HG02973 (cell line): ENCODE results near the gene SORBS1.
"Not testable (repeated sequence)": the region's sequence is repeated elsewhere in the genome, so short reads cannot be mapped to it uniquely, and the experiment has no call there.

Experiments
- ATAC-seq: cut with Tn5 transposase; IDR thresholded peaks from one replicate; pipeline ENCODE4 v1.9.1; 2021; ENCODE audit warnings: moderate library complexity; ENCODE audit not compliant: unreplicated experiment

SORBS1 gene

DNA sequence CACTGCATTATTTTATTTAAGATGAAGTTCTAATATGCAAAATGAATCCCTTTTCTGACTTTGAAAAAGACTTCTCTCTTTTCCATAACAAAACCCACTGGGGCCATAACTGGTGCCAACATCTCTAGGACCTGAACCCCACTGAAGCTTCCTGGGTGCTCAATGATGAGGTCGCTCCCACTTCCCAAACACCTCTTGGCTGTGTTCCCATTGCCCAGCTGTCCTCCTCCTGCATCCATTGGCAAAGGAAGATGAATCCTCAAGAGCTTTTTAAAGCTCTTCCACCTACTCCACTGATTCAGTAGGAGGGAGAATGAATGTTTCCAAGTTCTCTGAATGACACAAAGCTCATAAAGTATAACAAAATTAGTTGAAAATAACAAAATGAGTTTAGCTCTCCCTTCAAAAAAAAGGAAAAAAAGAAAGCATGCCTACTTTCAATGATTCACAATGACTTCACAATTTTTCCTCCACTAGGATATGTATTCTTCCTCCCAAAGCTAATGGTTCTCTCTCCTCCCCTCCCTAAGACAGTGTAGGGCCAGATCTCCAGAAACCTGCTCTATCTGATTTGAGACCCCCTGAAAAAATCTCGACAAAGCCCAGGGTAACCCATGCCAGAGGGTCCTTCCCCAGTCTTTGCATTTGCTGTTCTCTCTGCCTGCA, 64.8 kb downstream of the SORBS1 start:
- no peak for ATAC-seq

DNA sequence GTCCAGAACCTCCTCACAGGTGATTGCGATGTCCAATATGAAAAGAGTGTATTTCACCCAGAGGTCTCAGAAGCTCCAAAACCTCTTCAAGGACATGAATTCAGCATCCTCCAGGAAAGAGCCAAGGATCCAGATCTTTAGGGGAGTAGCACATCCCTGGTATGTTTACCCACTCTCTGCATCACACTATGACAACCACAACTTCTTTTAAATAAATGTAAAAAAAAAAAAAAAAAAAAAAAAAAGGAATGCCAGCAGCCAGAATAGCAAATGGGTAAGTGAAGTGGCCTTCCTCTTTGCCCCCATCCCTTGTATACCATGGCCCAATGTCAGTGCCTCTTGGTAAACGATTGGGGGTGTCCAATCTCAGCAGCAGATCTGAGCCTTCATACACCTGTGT, 67.3 kb downstream of the SORBS1 start:
- no peak for ATAC-seq

GRCh38 chr10:95487994-95488393, 73.2 kb downstream of the SORBS1 start:
- no peak for ATAC-seq

DNA sequence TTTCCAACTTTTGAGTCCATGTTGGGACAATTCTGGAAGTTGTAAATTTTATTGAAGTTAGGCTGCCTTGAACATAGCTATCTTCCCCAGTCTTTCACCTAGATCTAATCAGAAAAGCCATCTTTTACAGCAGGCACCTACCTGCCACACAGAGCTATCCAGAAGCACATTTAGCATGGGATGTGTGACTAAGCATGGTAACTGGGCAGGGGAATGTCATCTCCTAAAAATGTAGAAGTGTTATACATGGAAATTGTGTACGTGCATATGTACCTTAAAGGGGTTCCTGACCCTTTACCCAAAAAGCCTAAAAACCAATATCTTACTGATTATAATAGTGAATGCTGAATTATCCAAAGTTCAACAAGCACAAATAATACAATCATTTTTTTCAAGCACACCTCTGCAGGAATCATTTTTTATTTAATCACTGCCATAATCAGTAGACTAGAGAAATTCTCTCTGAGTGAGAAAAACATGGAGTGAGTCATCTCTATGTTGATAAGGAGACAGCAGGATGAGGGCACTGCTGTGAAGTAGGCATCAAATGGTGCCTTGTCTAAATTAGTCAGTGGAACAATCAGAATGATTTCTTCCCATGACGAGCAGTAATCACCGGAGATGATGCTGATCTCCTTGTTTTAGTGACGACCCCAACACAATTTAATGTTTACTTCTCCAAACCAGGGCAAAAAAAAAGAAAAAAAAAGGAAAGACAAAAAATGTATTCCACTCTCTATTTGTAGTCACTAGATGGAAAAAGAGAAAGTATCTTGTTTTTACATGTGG, 75.9 kb downstream of the SORBS1 start:
- no peak for ATAC-seq

GRCh38 chr10:95482501-95483233, 78.5 kb downstream of the SORBS1 start:
- no peak for ATAC-seq

GRCh38 chr10:95480901-95481491, 80.2 kb downstream of the SORBS1 start:
- ATAC-seq, result no peak

GRCh38 chr10:95480102-95480900, 80.9 kb downstream of the SORBS1 start:
- ATAC-seq, result no peak

DNA sequence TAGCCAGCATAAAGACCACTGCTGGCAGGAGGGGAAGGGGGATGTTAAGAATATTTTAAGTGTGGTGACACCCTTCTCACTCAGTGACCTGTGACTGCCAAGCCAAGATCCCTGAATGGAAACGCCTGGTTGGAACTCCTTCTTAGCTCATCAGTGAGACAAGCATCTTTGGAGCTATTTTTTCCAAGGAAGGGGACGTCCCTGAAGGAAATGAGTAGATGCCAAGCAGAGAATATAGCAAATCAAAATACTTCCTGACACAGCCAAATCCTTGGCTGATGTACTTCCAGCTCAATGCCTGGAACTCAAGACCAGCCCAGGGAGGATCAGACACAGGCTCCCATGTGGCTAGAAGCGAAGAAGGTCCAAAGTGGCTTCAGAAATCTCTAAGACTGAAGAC, 82.2 kb downstream of the SORBS1 start:
- ATAC-seq, result no peak

- no peak for ATAC-seq
Measured at GRCh38 chr10:95478185-95478584, 83.0 kb downstream of the SORBS1 start.

- no peak for ATAC-seq
Measured at GRCh38 chr10:95477175-95477520, 84.0 kb downstream of the SORBS1 start.

DNA sequence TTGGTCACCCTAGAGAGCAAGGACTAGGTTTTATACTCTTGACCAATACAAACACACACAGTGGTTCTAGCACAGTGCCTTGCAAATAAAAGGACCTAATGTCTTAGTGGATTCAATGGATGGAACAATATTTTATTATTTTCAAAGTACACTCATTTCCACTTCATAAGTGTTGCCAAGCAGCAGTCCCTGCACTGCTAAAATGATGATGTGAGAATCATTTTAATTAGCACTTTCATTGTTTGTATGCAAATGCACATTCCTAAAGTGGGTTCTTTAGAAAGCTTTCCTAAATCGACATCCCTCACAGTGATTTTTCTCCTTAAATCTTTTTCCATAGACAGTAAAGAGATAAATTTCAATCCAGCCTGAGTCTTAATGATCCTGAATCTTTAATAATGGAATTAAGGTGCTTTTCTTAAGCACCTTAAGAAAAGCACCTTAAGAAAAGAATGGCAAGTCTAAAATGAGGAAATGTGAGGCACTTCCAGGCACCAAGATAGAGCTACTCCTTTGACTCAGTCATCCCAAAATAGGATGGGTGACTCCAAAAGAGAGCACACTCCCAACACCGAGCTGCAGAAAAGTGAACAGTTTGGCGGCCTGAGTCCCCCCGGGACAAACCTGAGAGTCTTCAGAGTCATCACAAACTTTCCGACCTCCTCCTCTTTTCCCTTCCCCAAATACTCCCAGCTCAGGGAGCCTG, 84.5 kb downstream of the SORBS1 start:
- ATAC-seq, result no peak

DNA sequence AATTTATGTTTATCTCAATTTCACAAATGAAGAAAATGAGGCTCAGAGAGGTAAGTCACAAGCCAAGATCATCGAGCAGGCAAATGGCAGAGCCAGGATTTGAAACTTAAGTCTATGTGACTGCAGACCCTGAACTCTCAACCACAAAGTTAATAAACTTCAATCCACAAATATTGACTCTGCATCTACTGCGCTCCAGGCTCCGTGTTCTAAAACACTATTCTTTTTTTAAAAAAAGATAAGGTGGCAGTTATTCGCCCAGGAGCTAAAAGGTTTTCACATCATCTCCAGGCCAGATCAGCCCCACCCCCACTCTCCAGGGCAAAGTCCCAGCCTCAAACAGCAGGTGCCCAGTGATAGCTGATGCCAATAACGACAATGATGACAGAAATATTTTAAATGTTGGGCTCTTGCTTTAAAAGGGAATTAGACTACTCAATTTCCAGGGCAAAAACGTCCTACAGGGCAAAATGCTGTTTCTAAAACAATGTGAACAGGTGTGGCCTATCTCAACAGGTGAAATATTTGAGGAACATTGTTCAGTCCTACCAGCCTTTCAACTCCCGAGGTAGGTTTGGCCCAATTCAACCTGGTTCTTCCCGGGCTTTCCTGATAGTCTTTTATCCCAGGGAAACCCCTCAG, 85.2 kb downstream of the SORBS1 start:
- ATAC-seq, result no peak

DNA sequence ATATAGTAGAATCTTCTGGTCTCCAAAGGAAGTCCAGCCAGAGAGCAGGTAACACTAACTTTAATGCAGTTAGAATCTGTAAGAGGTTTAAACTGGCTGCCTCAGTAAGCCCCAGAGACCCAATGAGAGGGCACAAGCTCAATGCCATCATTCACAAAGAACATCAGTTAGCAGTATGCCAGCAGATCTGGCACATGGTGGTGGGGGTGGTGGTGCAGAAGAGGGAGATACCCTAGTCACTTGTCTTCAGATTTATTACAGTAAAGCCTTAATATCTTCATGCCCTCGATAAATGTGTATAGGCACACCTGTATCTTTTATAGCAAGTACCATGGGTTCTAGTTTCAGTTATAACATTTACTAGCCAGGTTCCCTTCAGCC, 86.2 kb downstream of the SORBS1 start:
- ATAC-seq, result no peak

DNA sequence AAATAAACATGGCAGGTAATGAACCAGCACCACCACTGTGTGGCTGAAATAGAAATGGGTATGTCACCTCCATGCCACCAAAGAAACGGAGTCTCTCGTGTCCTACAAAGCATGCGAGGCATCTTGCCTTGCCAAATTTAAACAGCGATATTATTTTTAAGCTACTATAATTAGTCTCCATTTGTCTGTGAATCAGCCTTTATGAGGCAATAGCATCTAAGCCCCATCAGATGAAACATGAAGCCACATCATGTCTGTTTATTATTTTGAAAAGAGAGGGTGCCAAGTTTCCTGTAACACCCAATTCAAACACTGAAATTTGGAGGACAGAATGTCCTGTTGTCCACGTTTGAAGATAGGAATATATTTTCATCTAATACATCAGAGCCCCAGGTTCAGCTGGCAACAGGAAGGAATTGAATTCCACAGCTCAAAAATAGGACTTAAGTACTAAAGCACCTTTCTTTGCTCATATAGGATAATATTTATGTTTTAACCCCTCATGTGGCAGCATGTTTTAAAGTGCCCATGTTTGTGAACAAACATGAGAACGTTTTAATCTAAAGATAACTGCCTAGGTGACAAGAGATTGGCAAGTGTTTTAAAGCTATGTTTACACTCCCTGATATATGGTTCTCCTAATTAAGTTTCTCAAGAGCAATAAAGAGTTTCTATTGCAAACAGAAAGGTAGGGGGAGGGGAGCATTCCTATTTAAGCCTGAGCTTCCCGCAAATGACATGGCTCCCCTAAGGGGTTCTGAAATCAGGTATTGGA, 86.8 kb downstream of the SORBS1 start:
- ATAC-seq, result no peak

DNA sequence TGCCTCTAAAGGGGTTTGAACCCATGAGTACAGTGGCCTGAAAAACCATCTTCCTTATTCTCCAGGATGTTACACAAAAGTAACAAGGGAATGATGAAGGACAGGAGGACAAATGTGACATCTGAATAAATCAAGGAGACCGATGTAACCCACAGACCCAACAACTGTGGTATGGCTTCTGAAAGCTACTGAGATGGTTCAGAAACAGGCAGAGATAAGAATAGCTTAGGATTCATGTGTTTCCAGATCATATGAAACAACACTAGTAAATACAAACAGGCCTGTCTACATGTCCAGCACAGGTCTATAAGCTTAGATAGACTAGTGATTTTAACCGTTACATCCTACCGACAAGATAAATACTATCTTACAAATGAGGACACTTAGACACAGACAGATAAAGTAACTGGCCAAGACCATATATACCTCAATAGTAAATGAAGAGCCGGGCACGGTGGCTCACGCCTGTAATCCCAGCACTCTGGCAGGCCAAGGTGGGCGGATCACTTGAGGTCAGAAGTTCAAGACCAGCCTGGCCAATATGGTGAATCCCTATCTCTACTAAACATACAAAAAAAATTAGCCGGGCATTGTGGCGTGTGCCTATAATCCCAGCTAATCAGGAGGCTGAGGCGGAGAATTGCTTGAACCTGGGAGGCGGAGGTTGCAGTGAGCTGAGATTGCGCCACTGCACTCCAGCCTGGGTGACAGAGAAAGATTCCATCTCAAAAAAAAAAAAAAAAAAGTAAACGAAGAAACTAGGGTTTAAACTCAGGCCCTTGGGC, 88.7 kb downstream of the SORBS1 start:
- no peak for ATAC-seq

DNA sequence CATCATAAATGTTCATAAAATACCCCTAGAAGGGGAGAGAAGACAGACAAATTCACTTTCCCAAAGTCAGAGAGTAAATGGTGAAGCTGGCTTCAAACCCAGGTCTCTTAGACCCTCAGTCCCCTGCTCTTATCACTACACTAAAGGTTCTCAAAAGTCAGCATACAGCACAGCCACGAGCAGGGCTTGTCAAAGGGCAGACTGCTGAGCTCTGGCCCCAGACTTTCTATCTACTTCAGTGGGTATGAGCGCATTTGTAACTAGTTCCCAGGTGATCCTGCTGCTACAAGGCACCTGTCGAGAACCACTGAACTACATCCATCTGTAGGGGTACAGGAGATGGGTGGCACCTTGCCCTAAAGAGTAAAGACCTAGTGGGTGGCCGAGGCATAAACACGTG, 91.5 kb downstream of the SORBS1 start:
- ATAC-seq, result no peak

DNA sequence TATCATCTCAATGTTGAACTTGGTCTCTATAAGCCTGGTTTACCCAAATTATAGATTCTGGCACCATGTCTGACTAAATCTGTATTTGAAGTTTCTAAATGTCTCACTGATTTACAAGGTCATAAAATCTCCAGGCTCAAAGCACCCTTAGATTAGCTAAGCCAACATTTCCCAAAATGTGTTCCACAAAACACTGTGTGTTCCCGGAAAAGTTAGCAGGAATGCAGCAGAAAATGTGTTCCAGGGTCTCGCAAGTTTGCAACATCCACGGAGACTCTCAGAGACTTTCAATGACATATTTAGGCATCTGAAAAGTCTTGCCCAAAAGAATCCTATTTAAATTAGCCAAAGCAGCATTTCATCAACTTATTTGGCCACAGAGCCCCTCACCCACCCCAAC, 91.9 kb downstream of the SORBS1 start:
- no peak for ATAC-seq

DNA sequence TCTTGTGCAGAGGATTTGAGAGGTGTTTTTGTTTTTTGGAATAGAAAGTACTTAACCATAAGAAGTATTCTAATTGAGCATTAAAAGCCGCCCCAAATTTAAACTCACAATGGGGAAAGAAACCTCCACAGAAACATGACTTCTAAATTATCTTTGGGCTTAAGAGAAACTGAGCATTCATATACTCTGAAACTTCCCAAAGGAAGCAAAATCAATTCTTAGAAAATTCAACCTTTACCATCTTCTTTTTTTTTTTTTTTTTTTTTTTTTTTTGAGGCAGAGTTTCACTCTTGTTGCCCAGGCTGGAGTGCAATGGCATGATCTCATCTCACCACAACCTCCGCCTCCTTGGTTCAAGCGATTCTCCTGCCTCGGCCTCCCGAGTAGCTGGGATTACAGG, 93.5 kb downstream of the SORBS1 start:
- not testable (repeated sequence) for ATAC-seq
